Spleen (tissue), 7 donors: Measurements from ENCODE around the gene TRIM33.

Source experiments
- CTCF ChIP-seq, 11 experiments: fragments of 200-600 bp in 7 of 11; fragments of 450-650 bp in 4 of 11; sonication (generic) in 4 of 11; IDR thresholded peaks in 8 of 11; conservative IDR thresholded peaks in 3 of 11; 1 replicate in 7 of 11; 2 replicates in 4 of 11; pipeline versions ENCODE4 v1.4.0 to v1.8.0; 2016 to 2021; ENCODE audit warnings: antibody characterized with exemption in 11 of 11, inconsistent platforms in 4 of 11, mild to moderate bottlenecking in 1 of 11
- POLR2A ChIP-seq, 3 donors: fragments of 450-650 bp; IDR thresholded peaks; one replicate each; pipeline ENCODE4 v1.5.1; 2017; ENCODE audit warnings: antibody characterized with exemption in 3 of 3, mild to moderate bottlenecking in 1 of 3
- POLR2AphosphoS5 ChIP-seq, 3 donors: sonication (generic); formaldehyde crosslinking; IDR thresholded peaks; one replicate each; pipeline ENCODE4 v1.5.1; 2017; ENCODE audit warnings: antibody characterized with exemption in 3 of 3
- donor health status: DM: no; HTN: no; CAD: no; lungs with moderate emphysema.
- donor health status: DM: no; HTN: no; CAD: no.
- donor health status: DM: no; HTN: no; CAD: no.

DNA sequence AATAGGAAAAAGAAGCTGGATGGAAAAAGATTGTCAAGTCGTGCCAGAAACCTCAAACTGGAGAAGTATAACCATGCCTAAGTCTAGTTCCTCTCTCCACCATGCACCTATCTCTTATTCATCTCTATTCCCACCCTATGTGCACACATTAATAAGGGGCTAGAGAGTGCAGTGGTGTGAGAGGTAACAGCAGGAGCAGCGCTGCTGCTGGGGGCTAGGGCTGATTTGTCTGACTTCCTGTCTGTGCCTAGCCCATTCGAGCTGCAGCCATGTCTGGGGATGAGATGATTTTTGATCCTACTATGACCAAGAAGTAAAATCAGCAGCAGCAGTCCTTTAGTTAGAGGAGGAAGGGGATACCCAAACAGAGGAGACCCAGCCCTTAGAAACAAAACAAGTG, 43.0 kb downstream of the TRIM33 start:
- TF ChIP-seq CTCF (IDR thresholded peaks at IDR 0.05 in 8 of 11, conservative IDR thresholded peaks at IDR 0.05 in 3 of 11) (no peak), POLR2A (IDR thresholded peaks at IDR 0.05) (no peak), POLR2AphosphoS5 (IDR thresholded peaks at IDR 0.05) (no peak)
